T-helper 1 cell treated with Interleukin-12 subunit alpha and Interleukin-12 subunit beta and Interleukin-4 antibody, amounts not matched to agents 30 μg/mL and 1 μg/mL, for 36 hours (primary cell): ENCODE data around the gene IL17REL.

Experiments
- H3K27ac Mint-ChIP-seq: one replicate; pipeline ENCODE4 v1.8.0; 2021; ENCODE audit warnings: mild to moderate bottlenecking, mixed read lengths
- H3K27me3 Mint-ChIP-seq: one replicate; pipeline ENCODE4 v1.8.0; 2021; ENCODE audit warnings: low read depth, mixed read lengths
- H3K36me3 Mint-ChIP-seq: one replicate; pipeline ENCODE4 v1.8.0; 2021; ENCODE audit warnings: low read depth, mixed read lengths
- H3K4me1 Mint-ChIP-seq: one replicate; pipeline ENCODE4 v1.8.0; 2021; ENCODE audit warnings: low read depth, mixed read lengths
- H3K4me3 Mint-ChIP-seq: one replicate; pipeline ENCODE4 v1.8.0; 2021; ENCODE audit warnings: mild to moderate bottlenecking, moderate library complexity, mixed read lengths
- H3K9me3 Mint-ChIP-seq: one replicate; pipeline ENCODE4 v1.8.0; 2021; ENCODE audit warnings: mixed read lengths

IL17REL gene

GRCh38 chr22:50018608-50019285, 6.2 kb upstream of the IL17REL start:
- no peak overlapping the region for H3K27ac Mint-ChIP-seq

GRCh38 chr22:50017701-50018224, 5.2 kb upstream of the IL17REL start:
- no peaks in the 10 kb centered on the region for H3K36me3 Mint-ChIP-seq
- peaks cover 11% of the 10 kb centered on the region for H3K4me1 Mint-ChIP-seq
- H3K27ac Mint-ChIP-seq, result no peak overlapping the region
- no peaks in the 10 kb centered on the region for H3K27me3 Mint-ChIP-seq
- H3K4me3 Mint-ChIP-seq, result no peak overlapping the region
- peaks cover 4% of the 10 kb centered on the region for H3K9me3 Mint-ChIP-seq

More at GRCh38 chr22:50018608-50019285, 6.2 kb upstream of the IL17REL start:
- Mint-ChIP-seq H3K4me3 (no peak overlapping the region), H3K9me3 (peaks cover 4% of the 10 kb centered on the region), H3K36me3 (no peaks in the 10 kb centered on the region), H3K4me1 (peaks cover 11% of the 10 kb centered on the region), H3K27me3 (no peaks in the 10 kb centered on the region)

DNA sequence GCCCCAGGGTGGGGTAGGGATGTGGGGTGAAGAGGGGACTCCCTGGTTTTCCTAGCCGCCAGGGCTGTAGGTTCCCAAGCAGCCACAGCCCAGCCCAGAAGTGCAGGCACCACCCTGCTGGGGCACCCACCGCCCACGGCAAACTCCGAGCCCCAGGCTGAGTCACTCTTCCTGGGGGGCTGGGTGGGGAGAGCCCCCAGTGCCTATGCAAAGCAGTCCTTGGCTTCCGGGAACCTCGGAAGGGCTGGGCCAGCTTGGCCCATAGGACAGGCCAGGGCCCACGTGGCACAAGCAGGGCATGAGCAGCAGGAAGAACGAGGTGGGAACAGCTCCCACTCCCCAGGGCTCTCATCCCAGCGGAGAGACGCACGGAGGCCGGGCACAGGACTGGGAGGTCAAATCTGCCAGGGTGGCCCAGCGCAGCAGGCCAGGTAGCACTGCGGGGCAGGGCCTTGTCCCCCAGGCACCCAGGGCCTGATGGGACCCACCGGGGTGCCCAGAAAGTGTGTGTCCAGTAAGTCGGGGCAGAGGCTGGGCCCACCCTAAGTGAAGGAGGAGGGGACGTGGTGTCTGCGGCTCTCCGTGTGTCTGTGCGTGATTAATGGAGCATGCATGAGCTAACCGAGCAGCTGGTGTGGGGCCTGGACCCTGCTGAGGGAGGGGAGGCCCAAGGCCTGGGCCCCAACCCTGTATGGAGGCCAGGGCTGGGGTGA, 4.6 kb upstream of the IL17REL start:
- peaks cover 3% of the 10 kb centered on the region for H3K27me3 Mint-ChIP-seq
- H3K27ac Mint-ChIP-seq, result no peak overlapping the region
- peaks cover 4% of the 10 kb centered on the region for H3K9me3 Mint-ChIP-seq
- peaks cover 11% of the 10 kb centered on the region for H3K4me1 Mint-ChIP-seq
- no peak overlapping the region for H3K4me3 Mint-ChIP-seq
- H3K36me3 Mint-ChIP-seq, result no peaks in the 10 kb centered on the region

DNA sequence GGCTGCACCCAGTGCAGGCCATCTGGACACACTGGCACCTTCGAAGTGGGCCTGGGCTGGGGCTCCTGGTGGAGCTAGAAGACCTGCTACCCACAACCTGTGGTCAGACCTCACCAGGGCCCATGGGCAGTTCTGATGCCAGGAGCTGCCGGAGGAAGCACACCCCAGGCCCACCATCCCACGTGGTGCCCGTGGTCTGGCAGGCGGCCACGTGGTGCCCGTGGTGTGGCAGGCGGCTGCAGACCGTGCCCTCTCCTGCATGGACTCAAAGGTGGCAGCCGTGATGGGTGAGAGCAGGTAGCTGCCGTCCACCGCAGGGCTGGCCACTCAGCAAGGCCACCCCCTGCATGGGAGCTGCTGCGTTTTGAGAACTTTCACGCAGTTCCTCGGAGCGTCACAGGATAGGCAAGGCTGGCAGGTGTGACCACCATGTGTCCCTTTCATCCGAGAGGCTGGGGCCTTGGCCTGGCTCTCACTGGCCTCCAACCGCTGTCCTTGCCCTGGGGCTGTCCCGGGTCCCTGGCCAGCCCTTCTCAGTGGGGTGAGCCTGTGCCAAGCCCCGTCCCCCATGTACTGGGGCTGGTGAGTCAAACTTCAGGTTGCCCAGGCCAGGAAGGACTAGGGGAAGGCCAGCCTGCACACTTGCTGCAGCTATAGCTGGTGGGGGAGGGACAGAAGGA, 3.9 kb upstream of the IL17REL start:
- Mint-ChIP-seq H3K4me3 (no peak overlapping the region), H3K36me3 (no peaks in the 10 kb centered on the region), H3K4me1 (peaks cover 17% of the 10 kb centered on the region), H3K9me3 (peaks cover 4% of the 10 kb centered on the region), H3K27me3 (peaks cover 10% of the 10 kb centered on the region), H3K27ac (no peak overlapping the region)

GRCh38 chr22:50015451-50016307, 3.1 kb upstream of the IL17REL start:
- no peaks in the 10 kb centered on the region for H3K36me3 Mint-ChIP-seq
- peaks cover 20% of the 10 kb centered on the region for H3K4me1 Mint-ChIP-seq
- H3K27ac Mint-ChIP-seq, result no peak overlapping the region
- H3K4me3 Mint-ChIP-seq, result no peak overlapping the region
- H3K27me3 Mint-ChIP-seq, result peaks cover 15% of the 10 kb centered on the region
- H3K9me3 Mint-ChIP-seq, result peaks cover 4% of the 10 kb centered on the region

DNA sequence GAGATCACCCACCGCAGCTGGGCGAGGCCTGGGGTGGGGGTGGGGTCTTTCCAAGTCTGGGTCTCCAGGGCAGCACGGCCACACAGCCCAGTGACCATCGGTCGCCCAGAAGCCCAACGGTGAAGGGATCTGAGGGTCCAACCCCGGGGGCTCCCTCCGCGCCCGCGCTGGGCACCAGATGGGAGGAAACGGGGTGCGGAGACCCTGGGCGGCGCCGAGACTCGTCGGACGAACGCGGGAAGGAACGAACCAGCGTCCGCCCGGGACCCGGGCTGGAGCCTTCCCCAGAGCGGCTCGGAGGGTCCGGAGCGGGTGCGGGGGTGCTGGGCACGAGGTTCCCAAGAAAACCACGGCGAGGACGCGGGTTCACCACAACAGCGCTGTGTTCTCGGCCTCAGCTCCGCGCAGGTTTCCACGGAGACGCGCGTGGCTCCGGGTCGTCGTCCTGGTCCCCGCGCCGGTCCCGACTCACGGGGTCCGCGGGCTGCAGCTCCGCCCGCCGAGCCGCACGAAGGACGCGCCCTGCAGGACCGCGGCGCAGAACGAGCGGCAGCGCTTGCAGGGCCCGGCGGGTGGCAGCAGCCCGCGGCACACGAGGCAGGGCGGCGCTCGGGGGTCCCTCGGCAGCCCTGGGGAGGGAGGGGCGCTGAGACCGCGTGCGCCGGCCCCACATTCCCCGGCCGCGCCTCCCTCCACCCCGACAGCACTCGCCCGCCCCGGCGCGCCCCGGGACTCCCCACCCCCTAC, 2.3 kb upstream of the IL17REL start:
- H3K4me1 Mint-ChIP-seq, result peaks cover 20% of the 10 kb centered on the region
- peaks cover 4% of the 10 kb centered on the region for H3K9me3 Mint-ChIP-seq
- H3K27ac Mint-ChIP-seq, result no peak overlapping the region
- no peaks in the 10 kb centered on the region for H3K36me3 Mint-ChIP-seq
- H3K4me3 Mint-ChIP-seq, result no peak overlapping the region
- H3K27me3 Mint-ChIP-seq, result peaks cover 15% of the 10 kb centered on the region

- Mint-ChIP-seq H3K4me1 (peaks cover 19% of the 10 kb centered on the region), H3K27ac (no peak overlapping the region), H3K27me3 (peaks cover 15% of the 10 kb centered on the region), H3K36me3 (no peaks in the 10 kb centered on the region), H3K4me3 (no peak overlapping the region), H3K9me3 (peaks cover 2% of the 10 kb centered on the region)
These were observed 1.5 kb upstream of the IL17REL start for GRCh38 chr22:50014053-50014501.

DNA sequence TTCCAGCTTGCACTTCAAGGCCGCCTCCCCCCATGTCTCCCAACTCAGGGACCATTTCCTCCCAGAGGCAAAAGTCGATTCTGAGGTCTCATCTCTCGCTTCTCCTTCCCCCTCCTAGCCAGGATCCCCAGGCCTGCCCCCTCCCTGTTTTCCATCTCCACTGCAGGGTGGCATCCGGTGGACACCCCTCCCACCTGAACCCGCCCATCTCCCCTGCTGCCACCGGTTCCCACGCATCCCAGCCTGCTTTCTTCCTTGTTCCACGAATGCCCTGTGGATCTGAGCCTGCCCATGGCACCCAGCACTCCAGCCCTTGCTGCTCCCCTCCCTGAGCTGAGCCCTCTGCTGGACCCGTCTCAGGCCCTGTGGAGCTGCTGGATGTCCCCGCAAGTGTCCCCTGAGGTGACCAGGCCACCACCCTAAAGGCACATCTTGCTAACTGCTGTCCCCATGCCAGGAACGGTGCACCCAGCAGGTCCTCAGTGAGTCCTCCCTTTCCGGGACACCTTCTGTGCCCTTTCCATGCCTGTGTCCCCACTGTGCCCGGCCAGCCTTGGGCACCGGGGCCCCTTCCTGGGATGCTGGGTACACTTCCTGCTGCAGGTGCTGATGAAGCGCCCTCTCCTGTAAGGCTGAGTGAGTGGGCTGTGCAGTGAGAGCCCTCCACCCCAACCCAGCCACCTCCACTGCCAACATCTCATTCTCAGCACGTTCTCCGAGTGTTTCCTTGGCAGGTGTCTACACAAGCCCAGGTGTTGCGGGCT, 936 bp downstream of the IL17REL start:
- Mint-ChIP-seq H3K9me3 (no peaks in the 10 kb centered on the region), H3K36me3 (no peaks in the 10 kb centered on the region), H3K4me3 (peak overlapping the region; percentile 48), H3K27me3 (peaks cover 15% of the 10 kb centered on the region), H3K27ac (no peak overlapping the region), H3K4me1 (peaks cover 9% of the 10 kb centered on the region)

DNA sequence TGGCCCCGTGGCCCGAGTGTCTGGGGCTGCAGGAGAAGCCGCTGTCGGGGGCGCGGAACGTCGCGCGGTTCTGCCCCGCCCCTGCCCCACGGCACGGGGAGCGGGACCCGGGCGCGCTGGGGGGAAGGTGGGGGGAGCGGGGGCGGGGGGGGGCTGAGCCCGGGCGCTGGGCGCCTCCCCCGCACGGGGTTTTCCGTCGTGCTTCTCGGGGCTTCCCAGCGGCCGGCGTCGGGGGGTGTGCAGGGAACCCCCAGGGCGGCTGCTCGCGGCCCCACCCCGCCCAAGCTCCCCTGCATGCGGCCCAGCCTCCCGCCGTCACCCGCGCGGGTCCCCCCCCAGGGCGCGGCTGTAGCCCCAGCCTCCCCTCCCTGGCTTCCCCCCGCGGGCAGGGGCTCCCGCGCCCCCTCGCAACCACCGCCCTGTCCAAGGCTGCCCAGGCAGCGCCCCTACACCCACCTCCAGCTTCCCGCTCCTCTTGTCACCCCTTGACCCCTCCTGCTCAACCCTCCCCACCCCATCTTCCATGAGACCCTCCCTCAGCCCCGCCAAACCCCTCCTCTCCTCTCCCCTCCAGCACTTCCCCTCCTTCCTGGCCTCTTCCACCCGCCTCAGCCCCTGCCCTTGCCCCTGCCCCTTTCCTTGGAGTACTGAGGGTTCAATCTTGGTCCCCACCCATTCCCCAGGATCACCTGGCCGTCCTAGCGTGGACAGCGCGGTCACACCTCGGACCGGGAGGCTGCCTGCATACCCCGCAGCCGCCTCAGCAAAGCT, 1.7 kb downstream of the IL17REL start:
- peak overlapping the region; percentile 14 for H3K4me3 Mint-ChIP-seq
- peaks cover 15% of the 10 kb centered on the region for H3K27me3 Mint-ChIP-seq
- H3K36me3 Mint-ChIP-seq, result no peaks in the 10 kb centered on the region
- no peaks in the 10 kb centered on the region for H3K9me3 Mint-ChIP-seq
- peaks cover 9% of the 10 kb centered on the region for H3K4me1 Mint-ChIP-seq
- no peak overlapping the region for H3K27ac Mint-ChIP-seq

GRCh38 chr22:50009765-50010675, 2.5 kb downstream of the IL17REL start:
- no peaks in the 10 kb centered on the region for H3K9me3 Mint-ChIP-seq
- H3K4me3 Mint-ChIP-seq, result no peak overlapping the region
- no peak overlapping the region for H3K27ac Mint-ChIP-seq
- H3K4me1 Mint-ChIP-seq, result peaks cover 11% of the 10 kb centered on the region
- H3K27me3 Mint-ChIP-seq, result peaks cover 17% of the 10 kb centered on the region
- H3K36me3 Mint-ChIP-seq, result no peaks in the 10 kb centered on the region

DNA sequence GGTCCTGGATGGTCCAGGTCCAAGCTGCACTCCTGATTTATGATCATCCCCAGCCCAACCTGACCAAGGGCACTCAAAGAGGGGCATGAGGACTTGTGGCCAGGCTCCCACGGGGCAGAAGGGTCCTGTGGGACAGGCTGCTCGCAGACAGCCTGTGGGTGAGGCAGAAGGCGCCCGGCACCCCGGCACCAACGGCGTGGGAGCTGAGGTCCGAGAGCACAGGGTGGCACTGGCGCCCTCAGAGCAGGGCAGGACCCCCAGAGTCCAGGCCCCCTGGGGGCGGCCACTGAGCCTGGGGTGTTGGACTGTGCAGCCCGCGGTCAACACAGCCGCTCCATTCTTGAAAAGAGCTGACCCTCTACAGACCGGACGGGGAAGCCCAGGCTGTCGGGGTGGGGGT, 3.3 kb downstream of the IL17REL start:
- H3K4me3 Mint-ChIP-seq, result no peak overlapping the region
- H3K36me3 Mint-ChIP-seq, result no peaks in the 10 kb centered on the region
- peaks cover 20% of the 10 kb centered on the region for H3K27me3 Mint-ChIP-seq
- H3K27ac Mint-ChIP-seq, result no peak overlapping the region
- H3K9me3 Mint-ChIP-seq, result no peaks in the 10 kb centered on the region
- H3K4me1 Mint-ChIP-seq, result peaks cover 12% of the 10 kb centered on the region
